PC-9 (cell line): ENCODE results near the gene ASPA. TPM values are rescaled to one million over a fixed set of nuclear protein-coding genes. Genes with fewer than 3 reads are reported as not detected.

Experiments
- BruUV-seq: library from RNA; stranded (reverse); fragments of 400-500 nt; replicated peaks from 2 replicates; lab custom pipeline; 2021; lab: Mats Ljungman, UMichigan
- CTCF ChIA-PET: fragments of 300-600 bp; sonication (Branson Sonifier 250); formaldehyde crosslinking; loops from one replicate; lab custom pipeline; 2022; ENCODE audit warnings: antibody characterized with exemption; lab: Charles Lee
- POLR2A ChIA-PET: fragments of 300-600 bp; sonication (Branson Sonifier 250); formaldehyde crosslinking; loops from one replicate; lab custom pipeline; 2022; ENCODE audit warnings: antibody characterized with exemption; ENCODE audit not compliant: unreplicated experiment; lab: Charles Lee
- DNase-seq, 2 experiments: peaks; one replicate each; pipeline versions ENCODE4 v3.0.0 to v3.0.0-alpha.2; 2015 to 2022; ENCODE audit warnings: mixed read lengths in 1 of 2
- H2AFZ ChIP-seq: fragments of 200-600 bp; sonication (generic); 2 replicates; pipeline ENCODE4 v1.8.1; 2017; ENCODE audit warnings: antibody characterized with exemption
- H3F3A ChIP-seq: fragments of 200-600 bp; sonication (generic); 2 replicates; pipeline ENCODE4 v1.8.1; 2017; ENCODE audit warnings: antibody characterized with exemption, mild to moderate bottlenecking, low read depth; ENCODE audit not compliant: insufficient read depth
- H3K27ac ChIP-seq: fragments of 200-600 bp; sonication (generic); 2 replicates; pipeline ENCODE4 v1.6.1; 2016; ENCODE audit warnings: mixed run types
- H3K27me3 ChIP-seq: fragments of 200-600 bp; sonication (generic); 2 replicates; pipeline ENCODE4 v1.6.1; 2016; ENCODE audit warnings: low read depth, mixed run types; ENCODE audit not compliant: insufficient read depth
- H3K36me3 ChIP-seq: fragments of 200-600 bp; sonication (generic); 2 replicates; pipeline ENCODE4 v1.6.1; 2016; ENCODE audit warnings: low read depth, mixed run types
- H3K4me1 ChIP-seq: fragments of 200-600 bp; sonication (generic); replicated peaks from 2 replicates; pipeline ENCODE4 v1.6.1; 2016; ENCODE audit warnings: mixed run types; ENCODE audit not compliant: insufficient read depth
- H3K4me2 ChIP-seq: fragments of 200-600 bp; sonication (generic); 2 replicates; pipeline ENCODE4 v1.6.1; 2017; ENCODE audit warnings: mixed run types
- H3K4me3 ChIP-seq: fragments of 200-600 bp; sonication (generic); 2 replicates; pipeline ENCODE4 v1.6.1; 2016; ENCODE audit warnings: mixed run types
- H3K79me2 ChIP-seq: fragments of 200-600 bp; sonication (generic); 2 replicates; pipeline ENCODE4 v1.6.1; 2017; ENCODE audit warnings: low read depth, mixed run types
- H3K9me2 ChIP-seq: fragments of 200-600 bp; sonication (generic); 2 replicates; pipeline ENCODE4 v1.8.1; 2017; ENCODE audit warnings: mild to moderate bottlenecking; ENCODE audit not compliant: insufficient read depth
- H3K9me3 ChIP-seq: fragments of 200-600 bp; sonication (generic); 2 replicates; pipeline ENCODE4 v1.8.1; 2016; ENCODE audit warnings: low read depth; ENCODE audit not compliant: insufficient read depth
- H4K20me1 ChIP-seq: fragments of 200-600 bp; sonication (generic); 2 replicates; pipeline ENCODE4 v1.8.1; 2017; ENCODE audit not compliant: insufficient read depth
- EZH2 ChIP-seq: fragments of 200-600 bp; sonication (generic); IDR thresholded peaks from 2 replicates; pipeline ENCODE4 v1.8.0; 2017; ENCODE audit warnings: antibody characterized with exemption, low read depth
- intact Hi-C: fragments of 100-400 bp; cut with micrococcal nuclease; formaldehyde crosslinking; loops from one replicate; pipeline ENCODE4 v1.10.0; 2022; ENCODE audit not compliant: unreplicated experiment
- total RNA-seq: library from RNA; stranded (reverse); gene quantifications from 2 replicates; pipeline ENCODE4 v1.2.3, GENCODE V29; 2021
- TF ChIP-seq, protein P1 (sequence below): fragments of 200-600 bp; sonication (generic); conservative IDR thresholded peaks from 2 replicates; pipeline ENCODE4 v1.6.1; 2017; ENCODE audit warnings: mixed run types, antibody characterized with exemption, mild to moderate bottlenecking, moderate library complexity

Gene ASPA
- total RNA-seq, 1 experiment from 2014 or later, result not detected

DNA sequence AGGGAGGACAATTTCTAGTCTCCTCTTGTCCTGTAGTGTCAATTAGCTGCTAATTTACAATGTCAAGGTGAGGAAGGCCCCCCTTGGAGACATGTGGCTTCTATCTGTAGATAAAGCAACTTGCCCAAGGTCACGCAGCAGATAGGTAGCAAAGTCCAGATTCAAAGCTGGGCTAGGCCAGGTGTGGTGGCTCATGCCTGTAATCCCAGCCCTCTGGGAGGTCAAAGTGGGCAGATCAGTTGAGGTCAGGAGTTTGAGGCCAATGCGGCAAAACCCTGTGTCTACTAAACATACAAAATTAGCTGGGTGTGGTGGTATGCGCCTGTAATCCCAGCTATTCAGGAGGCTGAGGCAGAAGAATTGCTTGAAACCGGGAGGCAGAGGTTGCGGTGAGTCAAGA is 70.7 kb downstream of the ASPA start:
- BruUV-seq, result no TSS peak
- Histone ChIP-seq H3K9me3 (no peaks in the 10 kb centered on the region; the same call in 1 of the 2 replicates), H3K79me2 (no peaks in the 10 kb centered on the region), H2AFZ (no peak overlapping the region), H3K9me2 (no peaks in the 10 kb centered on the region), H3K27ac (no peak overlapping the region), H3F3A (no peaks in the 10 kb centered on the region), H3K4me1 (no peaks in the 10 kb centered on the region), H3K4me2 (no peak overlapping the region), H3K27me3 (peaks cover 5% of the 10 kb centered on the region), H3K36me3 (no peaks in the 10 kb centered on the region), H4K20me1 (no peaks in the 10 kb centered on the region), H3K4me3 (no peak overlapping the region)
- DNase-seq, result no peak
- intact Hi-C loops, result no loop called here
- CTCF ChIA-PET, result no interaction called here
- POLR2A ChIA-PET, result no interaction called here
- TF ChIP-seq, protein P1, sequence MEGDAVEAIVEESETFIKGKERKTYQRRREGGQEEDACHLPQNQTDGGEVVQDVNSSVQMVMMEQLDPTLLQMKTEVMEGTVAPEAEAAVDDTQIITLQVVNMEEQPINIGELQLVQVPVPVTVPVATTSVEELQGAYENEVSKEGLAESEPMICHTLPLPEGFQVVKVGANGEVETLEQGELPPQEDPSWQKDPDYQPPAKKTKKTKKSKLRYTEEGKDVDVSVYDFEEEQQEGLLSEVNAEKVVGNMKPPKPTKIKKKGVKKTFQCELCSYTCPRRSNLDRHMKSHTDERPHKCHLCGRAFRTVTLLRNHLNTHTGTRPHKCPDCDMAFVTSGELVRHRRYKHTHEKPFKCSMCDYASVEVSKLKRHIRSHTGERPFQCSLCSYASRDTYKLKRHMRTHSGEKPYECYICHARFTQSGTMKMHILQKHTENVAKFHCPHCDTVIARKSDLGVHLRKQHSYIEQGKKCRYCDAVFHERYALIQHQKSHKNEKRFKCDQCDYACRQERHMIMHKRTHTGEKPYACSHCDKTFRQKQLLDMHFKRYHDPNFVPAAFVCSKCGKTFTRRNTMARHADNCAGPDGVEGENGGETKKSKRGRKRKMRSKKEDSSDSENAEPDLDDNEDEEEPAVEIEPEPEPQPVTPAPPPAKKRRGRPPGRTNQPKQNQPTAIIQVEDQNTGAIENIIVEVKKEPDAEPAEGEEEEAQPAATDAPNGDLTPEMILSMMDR, result no peak
- TF ChIP-seq EZH2, result no peak

DNA sequence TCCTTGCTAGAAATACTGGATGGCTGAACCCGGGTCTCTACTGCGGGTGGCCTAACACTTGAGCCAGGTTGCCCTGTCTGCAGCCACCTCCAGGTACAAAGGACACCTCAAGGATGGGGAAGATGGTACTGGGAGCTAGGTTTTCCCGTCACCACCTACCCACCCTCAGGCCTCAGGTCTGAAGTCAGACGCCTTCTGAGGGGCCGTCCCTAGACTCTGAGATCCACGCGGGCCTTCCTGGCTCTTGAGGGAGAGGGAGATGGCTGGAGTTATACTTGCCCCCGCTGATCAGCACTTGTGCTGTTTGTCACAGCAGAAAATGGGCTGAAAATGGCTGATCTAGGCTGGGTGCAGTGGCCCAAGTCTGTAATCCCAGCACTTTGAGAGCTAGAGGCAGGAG is 71.2 kb downstream of the ASPA start:
- DNase-seq, result no peak

DNA sequence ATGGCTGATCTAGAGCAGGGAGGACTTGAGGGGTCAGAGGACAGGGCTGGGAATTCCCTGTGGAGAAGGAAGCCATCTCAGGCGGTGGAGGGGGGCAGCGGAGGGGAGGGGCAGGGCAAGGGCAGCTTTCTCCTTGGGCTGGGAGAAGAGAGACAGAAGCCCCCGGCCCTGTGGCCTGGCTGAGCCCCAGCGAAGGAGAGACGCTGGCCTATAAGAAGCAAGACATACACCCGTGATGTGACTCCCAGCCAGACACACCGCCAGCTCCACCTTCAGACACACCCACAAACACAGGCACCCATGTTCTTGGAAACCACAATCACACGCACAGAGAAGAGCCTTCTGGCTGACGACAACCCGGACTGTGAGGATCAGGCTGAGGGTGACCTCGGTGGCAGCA is 71.8 kb downstream of the ASPA start:
- no peak for DNase-seq
- Histone ChIP-seq H3K9me2 (no peaks in the 10 kb centered on the region), H3K9me3 (no peaks in the 10 kb centered on the region; the same call in 1 of the 2 replicates), H2AFZ (no peak overlapping the region), H3F3A (no peaks in the 10 kb centered on the region), H4K20me1 (no peaks in the 10 kb centered on the region), H3K4me1 (no peaks in the 10 kb centered on the region), H3K36me3 (no peaks in the 10 kb centered on the region), H3K4me2 (no peak overlapping the region), H3K27me3 (peaks cover 5% of the 10 kb centered on the region), H3K4me3 (no peak overlapping the region), H3K79me2 (no peaks in the 10 kb centered on the region), H3K27ac (no peak overlapping the region)
- ChIA-PET CTCF (no interaction called here), POLR2A (interaction anchor here (0.6 kb wide), 1 partner anchor 1016 kb away, joined by 5 read pairs; no protein-coding TSS in a partner anchor)
- intact Hi-C loops, result no loop called here
- no TSS peak for BruUV-seq
- TF ChIP-seq, protein P1, result no peak
- TF ChIP-seq EZH2, result no peak

More for the DNA sequence above, 71.2 kb downstream of the ASPA start:
- Histone ChIP-seq H3K4me1 (no peaks in the 10 kb centered on the region), H3K4me2 (no peak overlapping the region), H3K36me3 (no peaks in the 10 kb centered on the region), H3K27me3 (peaks cover 5% of the 10 kb centered on the region), H3K79me2 (no peaks in the 10 kb centered on the region), H3K9me2 (no peaks in the 10 kb centered on the region), H3K9me3 (no peaks in the 10 kb centered on the region; the same call in 1 of the 2 replicates), H3K4me3 (no peak overlapping the region), H4K20me1 (no peaks in the 10 kb centered on the region), H3F3A (no peaks in the 10 kb centered on the region), H3K27ac (no peak overlapping the region), H2AFZ (no peak overlapping the region)
- no TSS peak for BruUV-seq
- no peak for TF ChIP-seq EZH2
- TF ChIP-seq, protein P1, result no peak
- intact Hi-C loops, result no loop called here
- ChIA-PET CTCF (no interaction called here), POLR2A (interaction anchor here (0.6 kb wide), 1 partner anchor 1016 kb away, joined by 5 read pairs; no protein-coding TSS in a partner anchor)
